HG03432 (cell line): ENCODE data around the gene LSM7.
"Not testable (repeated sequence)": the region's sequence is repeated elsewhere in the genome, so short reads cannot be mapped to it uniquely, and the experiment has no call there.

Experiments used
- ATAC-seq: cut with Tn5 transposase; IDR thresholded peaks from one replicate; pipeline ENCODE4 v1.9.1; 2021; ENCODE audit warnings: mild to moderate bottlenecking, moderate library complexity; ENCODE audit not compliant: unreplicated experiment

LSM7 gene

DNA sequence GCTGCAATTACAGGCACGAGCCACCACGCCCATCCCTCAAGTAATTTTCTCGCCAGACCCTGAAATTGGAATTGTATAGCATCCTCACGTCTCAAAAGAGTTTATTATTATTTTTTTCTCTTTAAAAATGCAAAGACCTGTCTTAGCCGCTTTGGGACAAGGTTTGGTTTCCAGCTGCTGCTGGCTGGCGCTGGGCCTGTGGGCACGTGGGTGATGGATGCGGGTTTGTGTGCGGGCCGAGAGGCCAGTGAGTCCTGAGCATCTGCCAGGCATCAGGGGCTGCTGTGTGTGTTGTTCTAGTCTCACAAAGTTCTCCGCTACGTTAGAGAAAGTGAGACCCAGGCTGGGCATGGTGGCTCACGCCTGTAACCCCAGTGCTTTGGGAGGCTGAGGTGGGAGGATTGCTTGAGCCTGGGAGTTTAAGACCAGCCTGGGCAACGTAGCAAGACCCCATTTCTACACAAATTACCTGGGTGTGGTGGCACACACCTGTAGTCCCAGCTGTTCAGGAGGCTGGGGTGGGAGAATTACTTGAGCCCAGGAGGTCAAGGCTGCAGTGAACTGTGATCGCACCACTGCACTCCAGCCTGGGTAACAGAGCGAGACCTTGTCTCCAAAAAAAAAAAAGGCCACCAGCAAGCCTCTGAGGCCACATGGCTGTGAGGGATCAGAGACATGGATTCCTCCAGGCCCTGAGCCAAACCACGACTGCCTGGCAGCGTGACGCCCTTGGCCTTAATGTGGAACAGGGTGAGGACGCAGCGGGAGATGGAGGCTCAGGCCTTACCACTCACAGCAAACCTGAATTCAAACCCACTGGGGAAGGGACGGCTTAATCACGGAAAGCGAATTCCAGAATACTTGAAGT, 27.0 kb upstream of the LSM7 start:
- no peak for ATAC-seq

- no peak for ATAC-seq
Observed at GRCh38 chr19:2354670-2355069, 26.3 kb upstream of the LSM7 start.

GRCh38 chr19:2353887-2354592, 25.7 kb upstream of the LSM7 start:
- ATAC-seq: no peak

- ATAC-seq: no peak
Observed at GRCh38 chr19:2353159-2353886, 24.9 kb upstream of the LSM7 start.

GRCh38 chr19:2352121-2352520, 23.7 kb upstream of the LSM7 start:
- no peak for ATAC-seq

DNA sequence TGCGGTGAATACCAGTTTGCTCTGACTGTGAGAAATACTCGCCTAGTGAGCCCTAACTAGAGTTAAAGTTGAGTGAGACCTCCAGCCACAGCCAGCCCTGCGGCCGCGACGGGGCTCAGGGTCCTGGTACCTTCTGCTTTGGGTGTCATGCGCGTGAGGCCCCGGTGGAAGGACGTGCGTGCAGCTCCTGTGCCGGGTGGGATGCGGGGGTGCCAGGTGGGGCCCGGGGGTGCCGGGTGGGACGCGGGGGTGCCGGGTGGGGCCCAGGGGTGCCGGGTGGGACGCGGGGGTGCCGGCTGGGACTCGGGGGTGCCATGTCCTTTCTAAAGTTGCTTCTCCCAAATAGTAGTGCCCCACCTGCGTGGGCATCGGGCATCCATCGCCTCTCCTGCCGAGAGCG, 23.2 kb upstream of the LSM7 start:
- ATAC-seq: no peak

GRCh38 chr19:2350656-2351055, 22.3 kb upstream of the LSM7 start:
- no peak for ATAC-seq

- ATAC-seq: not testable (repeated sequence)
Observed at GRCh38 chr19:2349818-2350217, 21.4 kb upstream of the LSM7 start.

DNA sequence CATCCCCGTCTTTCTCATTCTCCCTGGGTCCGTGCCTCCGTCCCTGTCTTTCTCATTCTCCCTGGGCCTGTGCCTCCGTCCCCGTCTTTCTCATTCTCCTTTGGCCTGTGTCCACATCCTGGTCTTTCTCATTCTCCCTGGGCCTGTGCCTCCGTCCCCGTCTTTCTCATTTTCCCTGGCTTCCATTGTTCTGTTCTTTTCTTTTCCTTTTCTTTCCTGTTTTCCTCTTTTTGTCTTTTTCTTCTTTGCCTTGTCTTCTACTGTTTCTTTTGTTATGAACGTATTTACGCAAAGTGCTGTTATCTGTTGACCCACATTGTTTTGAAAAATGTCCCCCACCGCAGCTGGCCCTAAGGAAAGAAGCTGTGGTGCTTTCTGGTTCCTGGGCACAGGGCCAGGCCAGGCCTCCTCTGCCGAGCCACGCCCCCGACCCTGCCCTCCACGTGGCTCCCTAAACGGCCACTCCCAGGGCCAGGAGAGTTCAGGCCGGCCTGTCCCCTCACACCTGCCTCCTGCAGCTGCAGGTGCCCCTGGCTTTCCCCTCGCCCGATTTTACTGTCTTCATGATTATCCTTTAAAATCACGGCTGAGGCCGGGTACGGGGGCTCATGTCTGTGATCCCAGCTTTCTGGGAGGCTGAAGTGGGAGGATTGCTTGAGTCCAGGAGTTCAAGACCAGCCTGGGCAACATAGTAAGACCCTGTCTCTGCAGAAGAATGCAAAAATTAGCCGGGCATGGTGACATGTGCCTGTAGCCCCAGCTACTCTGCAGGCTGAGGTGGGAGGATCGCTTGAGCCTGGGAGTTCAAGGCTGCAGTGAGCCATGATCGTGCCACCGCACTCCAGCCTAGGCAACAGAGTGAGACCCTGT, 17.6 kb upstream of the LSM7 start:
- no peak for ATAC-seq

GRCh38 chr19:2345076-2345475, 16.7 kb upstream of the LSM7 start:
- no peak for ATAC-seq

GRCh38 chr19:2344381-2344870, 16.0 kb upstream of the LSM7 start:
- ATAC-seq: no peak

GRCh38 chr19:2343289-2343982, 15.1 kb upstream of the LSM7 start:
- no peak for ATAC-seq

GRCh38 chr19:2342656-2343288, 14.4 kb upstream of the LSM7 start:
- no peak for ATAC-seq

DNA sequence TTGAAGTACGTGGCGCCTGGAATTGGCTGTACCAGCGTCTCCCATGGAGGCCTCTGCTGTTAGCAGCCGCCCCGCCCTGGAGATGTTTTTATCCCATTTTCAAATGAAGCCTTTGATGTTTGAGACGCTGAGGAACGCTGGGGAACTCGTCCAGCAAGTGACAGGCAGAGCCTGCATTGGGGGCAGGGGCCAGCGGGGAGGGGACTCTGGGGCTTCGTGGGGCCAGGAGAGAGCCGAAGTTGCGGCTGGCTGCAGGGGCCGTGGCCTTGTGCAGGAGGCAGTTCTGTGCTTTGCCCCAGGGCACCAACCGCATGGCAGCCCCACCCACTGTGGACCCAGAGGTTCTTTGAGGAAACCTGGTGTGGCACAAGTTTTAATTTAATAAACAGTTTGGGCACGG, 13.6 kb upstream of the LSM7 start:
- no peak for ATAC-seq

DNA sequence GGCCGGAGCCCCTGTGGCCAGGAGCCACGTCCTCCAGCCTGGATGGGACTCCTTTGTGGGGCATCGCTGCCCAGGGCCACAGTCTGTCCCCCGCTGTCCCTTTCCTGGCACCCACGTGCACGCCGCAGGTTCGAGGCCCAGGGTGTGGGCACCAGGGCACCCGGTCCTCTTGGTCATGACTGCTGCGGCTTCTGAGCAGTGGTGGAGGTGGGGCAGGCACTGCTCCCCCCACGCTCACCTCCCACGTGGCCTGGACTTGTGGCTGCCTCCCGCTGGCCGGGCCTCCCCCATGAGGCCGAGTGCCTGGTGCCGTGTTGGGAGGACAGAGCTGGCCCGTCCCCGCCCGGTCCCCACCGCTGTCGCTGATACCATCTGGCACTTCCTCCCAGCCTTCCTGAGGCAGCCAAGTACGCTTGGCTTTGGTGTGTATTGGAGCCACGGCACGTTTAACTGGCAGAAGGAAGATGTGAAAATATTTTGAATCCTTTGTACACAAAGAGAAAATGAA, 12.9 kb upstream of the LSM7 start:
- ATAC-seq: no peak

GRCh38 chr19:2340496-2341243, 12.3 kb upstream of the LSM7 start:
- ATAC-seq: no peak

DNA sequence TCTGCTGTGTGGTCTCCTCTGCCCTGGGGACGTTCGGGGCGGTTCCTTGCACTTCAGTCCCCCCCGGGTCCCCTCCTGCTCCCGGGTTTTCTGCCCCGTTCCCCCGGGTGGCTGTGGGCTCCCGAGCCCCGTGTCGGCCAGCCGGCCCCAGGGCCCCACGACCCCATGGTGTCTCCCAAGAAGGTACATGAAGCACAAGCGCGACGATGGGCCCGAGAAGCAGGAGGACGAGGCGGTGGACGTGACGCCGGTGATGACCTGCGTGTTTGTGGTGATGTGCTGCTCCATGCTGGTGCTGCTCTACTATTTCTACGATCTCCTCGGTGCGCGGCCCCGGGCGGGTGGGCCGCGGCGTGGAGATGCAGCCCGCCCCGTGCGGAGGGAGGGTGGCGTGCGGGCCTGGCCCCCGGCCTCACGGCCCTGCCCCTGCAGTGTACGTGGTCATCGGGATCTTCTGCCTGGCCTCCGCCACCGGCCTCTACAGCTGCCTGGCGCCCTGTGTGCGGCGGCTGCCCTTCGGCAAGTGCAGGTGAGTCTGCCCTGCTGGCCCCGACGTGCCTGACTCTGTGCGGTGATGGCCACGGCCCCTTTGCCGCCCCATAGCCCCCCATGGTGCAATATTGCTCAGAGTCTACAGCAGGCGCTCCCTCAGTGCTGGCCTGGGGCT, 11.4 kb upstream of the LSM7 start:
- ATAC-seq: no peak
